WTC11 (cell line): ENCODE data around the gene CCDC167. TPM values are rescaled to one million over a fixed set of nuclear protein-coding genes. Genes with fewer than 3 reads are reported as not detected.

ENCODE experiments used
- ATAC-seq: fragments of 200-7000 bp; cut with Tn5 transposase; 2 replicates; pipeline ENCODE4 v1.10.0; 2021; ENCODE audit warnings: mild to moderate bottlenecking, moderate library complexity
- CTCF ChIA-PET: fragments of 300-600 bp; sonication (Branson Sonifier 250); formaldehyde crosslinking; loops from one replicate; lab custom pipeline; 2021; ENCODE audit warnings: antibody characterized with exemption; lab: Charles Lee
- POLR2A ChIA-PET: fragments of 350-600 bp; sonication (Branson Sonifier 250); formaldehyde crosslinking; loops from one replicate; lab custom pipeline; 2021; ENCODE audit warnings: antibody characterized with exemption; lab: Charles Lee
- DNase-seq: peaks from one replicate; pipeline ENCODE4 v3.0.0; 2021; ENCODE audit warnings: low spot score
- H3K27ac Mint-ChIP-seq: 2 replicates; pipeline ENCODE4 v1.8.0; 2021; ENCODE audit warnings: mixed read lengths
- H3K27me3 Mint-ChIP-seq: 2 replicates; pipeline ENCODE4 v1.8.0; 2021; ENCODE audit warnings: low read depth, mild to moderate bottlenecking, moderate library complexity, mixed read lengths
- H3K36me3 Mint-ChIP-seq: 2 replicates; pipeline ENCODE4 v1.8.0; 2021; ENCODE audit warnings: mixed read lengths
- H3K4me1 Mint-ChIP-seq: 2 replicates; pipeline ENCODE4 v1.8.0; 2022; ENCODE audit warnings: mixed read lengths
- H3K4me3 Mint-ChIP-seq: 2 replicates; pipeline ENCODE4 v1.8.0; 2021; ENCODE audit warnings: mild to moderate bottlenecking, moderate library complexity, mixed read lengths
- H3K9me3 Mint-ChIP-seq: 2 replicates; pipeline ENCODE4 v1.8.0; 2021; ENCODE audit warnings: mixed read lengths
- ATF3 ChIP-seq: sonication (generic); formaldehyde crosslinking; conservative IDR thresholded peaks from 2 replicates; pipeline ENCODE4 v1.8.1; 2022; ENCODE audit warnings: mild to moderate bottlenecking, missing genetic modification reagents
- ETV6 ChIP-seq: sonication (generic); formaldehyde crosslinking; IDR thresholded peaks from 2 replicates; pipeline ENCODE4 v1.8.1; 2022; ENCODE audit warnings: mild to moderate bottlenecking, missing genetic modification reagents
- FOXP1 ChIP-seq: sonication (generic); formaldehyde crosslinking; IDR thresholded peaks from 2 replicates; pipeline ENCODE4 v1.8.0; 2022; ENCODE audit warnings: missing genetic modification reagents, mild to moderate bottlenecking, moderate library complexity, borderline replicate concordance
- MXD4 ChIP-seq: fragments of 250-450 bp; sonication (Bioruptor Pico); IDR thresholded peaks from 2 replicates; pipeline ENCODE4 v1.8.0; 2021; ENCODE audit warnings: mild to moderate bottlenecking, moderate library complexity, borderline replicate concordance
- NR1H2 ChIP-seq: sonication (generic); formaldehyde crosslinking; IDR thresholded peaks from 2 replicates; pipeline ENCODE4 v1.9.0; 2021; ENCODE audit warnings: mild to moderate bottlenecking, moderate library complexity, missing genetic modification reagents
- NR3C1 ChIP-seq: sonication (generic); formaldehyde crosslinking; conservative IDR thresholded peaks from 2 replicates; pipeline ENCODE4 v1.8.1; 2023; ENCODE audit warnings: low read depth, mild to moderate bottlenecking, missing genetic modification reagents
- PRDM15 ChIP-seq: sonication (generic); formaldehyde crosslinking; IDR thresholded peaks from 2 replicates; pipeline ENCODE4 v1.8.0; 2022; ENCODE audit warnings: missing genetic modification reagents
- TEAD1 ChIP-seq: sonication (generic); formaldehyde crosslinking; IDR thresholded peaks from 2 replicates; pipeline ENCODE4 v1.8.0; 2022; ENCODE audit warnings: mild to moderate bottlenecking, missing genetic modification reagents
- ZBTB21 ChIP-seq: sonication (generic); formaldehyde crosslinking; IDR thresholded peaks from 2 replicates; pipeline ENCODE4 v1.8.1; 2023; ENCODE audit warnings: mild to moderate bottlenecking, missing genetic modification reagents, borderline replicate concordance
- ZBTB43 ChIP-seq: sonication (generic); formaldehyde crosslinking; IDR thresholded peaks from 2 replicates; pipeline ENCODE4 v1.8.1; 2023; ENCODE audit warnings: mild to moderate bottlenecking, missing genetic modification reagents
- ZNF263 ChIP-seq: sonication (generic); formaldehyde crosslinking; IDR thresholded peaks from 2 replicates; pipeline ENCODE4 v1.8.1; 2022; ENCODE audit warnings: low read depth, mild to moderate bottlenecking, moderate library complexity, missing genetic modification reagents
- total RNA-seq: library from RNA; stranded (reverse); gene quantifications from 3 replicates; pipeline ENCODE4 v1.2.3, GENCODE V29; 2021
- TF ChIP-seq, protein P1 (sequence below): sonication (generic); formaldehyde crosslinking; conservative IDR thresholded peaks from 2 replicates; pipeline ENCODE4 v1.8.1; 2023; ENCODE audit warnings: mild to moderate bottlenecking, low read depth, missing genetic modification reagents, moderate library complexity
- TF ChIP-seq, protein P2 (sequence below): fragments of 250-450 bp; sonication (Bioruptor Pico); IDR thresholded peaks from 2 replicates; pipeline ENCODE4 v1.9.0; 2021; ENCODE audit warnings: mild to moderate bottlenecking, borderline replicate concordance

Gene CCDC167
- total RNA-seq, 1 experiment from 2014 or later: 19.1 TPM

DNA sequence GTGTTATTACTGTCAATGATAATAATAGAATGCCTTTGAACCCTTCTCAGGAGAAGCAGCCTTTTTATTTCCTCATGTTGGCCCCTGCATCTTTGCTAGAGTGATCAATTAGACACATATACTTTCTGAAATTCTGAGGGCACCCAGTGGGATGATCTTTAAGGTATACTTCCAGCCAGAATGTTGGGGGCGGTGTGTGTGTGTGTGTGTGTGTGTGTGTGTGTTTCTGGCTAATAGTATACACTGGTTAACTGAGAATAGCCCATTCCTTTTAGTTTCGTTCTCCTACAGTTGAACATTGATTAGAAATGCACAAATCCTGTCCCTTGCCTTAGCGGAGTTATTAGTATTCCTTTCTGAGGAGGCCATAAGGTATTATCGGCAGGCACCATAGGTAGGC, 41.7 kb upstream of the CCDC167 start:
- ATAC-seq: no peak
- H3K27ac Mint-ChIP-seq: no peak overlapping the region
- H3K4me3 Mint-ChIP-seq: no peak overlapping the region
- DNase-seq: no peak
- H3K27me3 Mint-ChIP-seq: peaks cover 28% of the 10 kb centered on the region
- ChIA-PET CTCF (interaction anchor here (7.7 kb wide), 1 partner anchor 24 kb away, joined by 140 read pairs; no protein-coding TSS in a partner anchor), POLR2A (no interaction called here)
- TF ChIP-seq MXD4 (CRISPR knock-in tag) (no peak), PRDM15 (CRISPR knock-in tag) (no peak), NR3C1 (CRISPR knock-in tag) (no peak), ETV6 (CRISPR knock-in tag) (no peak), ZBTB43 (CRISPR knock-in tag) (no peak), ZNF263 (CRISPR knock-in tag) (no peak), TEAD1 (no peak), ZBTB21 (no peak), NR1H2 (CRISPR knock-in tag) (no peak), ATF3 (CRISPR knock-in tag) (no peak), FOXP1 (CRISPR knock-in tag) (no peak)
- TF ChIP-seq, protein P1, sequence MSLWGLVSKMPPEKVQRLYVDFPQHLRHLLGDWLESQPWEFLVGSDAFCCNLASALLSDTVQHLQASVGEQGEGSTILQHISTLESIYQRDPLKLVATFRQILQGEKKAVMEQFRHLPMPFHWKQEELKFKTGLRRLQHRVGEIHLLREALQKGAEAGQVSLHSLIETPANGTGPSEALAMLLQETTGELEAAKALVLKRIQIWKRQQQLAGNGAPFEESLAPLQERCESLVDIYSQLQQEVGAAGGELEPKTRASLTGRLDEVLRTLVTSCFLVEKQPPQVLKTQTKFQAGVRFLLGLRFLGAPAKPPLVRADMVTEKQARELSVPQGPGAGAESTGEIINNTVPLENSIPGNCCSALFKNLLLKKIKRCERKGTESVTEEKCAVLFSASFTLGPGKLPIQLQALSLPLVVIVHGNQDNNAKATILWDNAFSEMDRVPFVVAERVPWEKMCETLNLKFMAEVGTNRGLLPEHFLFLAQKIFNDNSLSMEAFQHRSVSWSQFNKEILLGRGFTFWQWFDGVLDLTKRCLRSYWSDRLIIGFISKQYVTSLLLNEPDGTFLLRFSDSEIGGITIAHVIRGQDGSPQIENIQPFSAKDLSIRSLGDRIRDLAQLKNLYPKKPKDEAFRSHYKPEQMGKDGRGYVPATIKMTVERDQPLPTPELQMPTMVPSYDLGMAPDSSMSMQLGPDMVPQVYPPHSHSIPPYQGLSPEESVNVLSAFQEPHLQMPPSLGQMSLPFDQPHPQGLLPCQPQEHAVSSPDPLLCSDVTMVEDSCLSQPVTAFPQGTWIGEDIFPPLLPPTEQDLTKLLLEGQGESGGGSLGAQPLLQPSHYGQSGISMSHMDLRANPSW: no peak
- TF ChIP-seq, protein P2, sequence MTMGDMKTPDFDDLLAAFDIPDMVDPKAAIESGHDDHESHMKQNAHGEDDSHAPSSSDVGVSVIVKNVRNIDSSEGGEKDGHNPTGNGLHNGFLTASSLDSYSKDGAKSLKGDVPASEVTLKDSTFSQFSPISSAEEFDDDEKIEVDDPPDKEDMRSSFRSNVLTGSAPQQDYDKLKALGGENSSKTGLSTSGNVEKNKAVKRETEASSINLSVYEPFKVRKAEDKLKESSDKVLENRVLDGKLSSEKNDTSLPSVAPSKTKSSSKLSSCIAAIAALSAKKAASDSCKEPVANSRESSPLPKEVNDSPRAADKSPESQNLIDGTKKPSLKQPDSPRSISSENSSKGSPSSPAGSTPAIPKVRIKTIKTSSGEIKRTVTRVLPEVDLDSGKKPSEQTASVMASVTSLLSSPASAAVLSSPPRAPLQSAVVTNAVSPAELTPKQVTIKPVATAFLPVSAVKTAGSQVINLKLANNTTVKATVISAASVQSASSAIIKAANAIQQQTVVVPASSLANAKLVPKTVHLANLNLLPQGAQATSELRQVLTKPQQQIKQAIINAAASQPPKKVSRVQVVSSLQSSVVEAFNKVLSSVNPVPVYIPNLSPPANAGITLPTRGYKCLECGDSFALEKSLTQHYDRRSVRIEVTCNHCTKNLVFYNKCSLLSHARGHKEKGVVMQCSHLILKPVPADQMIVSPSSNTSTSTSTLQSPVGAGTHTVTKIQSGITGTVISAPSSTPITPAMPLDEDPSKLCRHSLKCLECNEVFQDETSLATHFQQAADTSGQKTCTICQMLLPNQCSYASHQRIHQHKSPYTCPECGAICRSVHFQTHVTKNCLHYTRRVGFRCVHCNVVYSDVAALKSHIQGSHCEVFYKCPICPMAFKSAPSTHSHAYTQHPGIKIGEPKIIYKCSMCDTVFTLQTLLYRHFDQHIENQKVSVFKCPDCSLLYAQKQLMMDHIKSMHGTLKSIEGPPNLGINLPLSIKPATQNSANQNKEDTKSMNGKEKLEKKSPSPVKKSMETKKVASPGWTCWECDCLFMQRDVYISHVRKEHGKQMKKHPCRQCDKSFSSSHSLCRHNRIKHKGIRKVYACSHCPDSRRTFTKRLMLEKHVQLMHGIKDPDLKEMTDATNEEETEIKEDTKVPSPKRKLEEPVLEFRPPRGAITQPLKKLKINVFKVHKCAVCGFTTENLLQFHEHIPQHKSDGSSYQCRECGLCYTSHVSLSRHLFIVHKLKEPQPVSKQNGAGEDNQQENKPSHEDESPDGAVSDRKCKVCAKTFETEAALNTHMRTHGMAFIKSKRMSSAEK (CRISPR knock-in tag): no peak
- no peaks in the 10 kb centered on the region; the same call in 1 of the 2 replicates for H3K9me3 Mint-ChIP-seq
- peaks cover 28% of the 10 kb centered on the region for H3K4me1 Mint-ChIP-seq
- H3K36me3 Mint-ChIP-seq: no peaks in the 10 kb centered on the region
